ENCODE measurements around the gene VSIG10.
"Not testable (repeated sequence)": the region's sequence is repeated elsewhere in the genome, so short reads cannot be mapped to it uniquely, and the experiment has no call there.

Gene VSIG10

GRCh38 chr12:118032188-118032587, 71.6 kb downstream of the VSIG10 start:
- no peak for DNase-seq

- DNase-seq, result no peak
These were observed 74.6 kb downstream of the VSIG10 start for GRCh38 chr12:118029166-118029565.

GRCh38 chr12:118025168-118025567, 78.6 kb downstream of the VSIG10 start:
- DNase-seq, result no peak

GRCh38 chr12:118023301-118023860, 80.4 kb downstream of the VSIG10 start:
- DNase-seq, result no peak

DNA sequence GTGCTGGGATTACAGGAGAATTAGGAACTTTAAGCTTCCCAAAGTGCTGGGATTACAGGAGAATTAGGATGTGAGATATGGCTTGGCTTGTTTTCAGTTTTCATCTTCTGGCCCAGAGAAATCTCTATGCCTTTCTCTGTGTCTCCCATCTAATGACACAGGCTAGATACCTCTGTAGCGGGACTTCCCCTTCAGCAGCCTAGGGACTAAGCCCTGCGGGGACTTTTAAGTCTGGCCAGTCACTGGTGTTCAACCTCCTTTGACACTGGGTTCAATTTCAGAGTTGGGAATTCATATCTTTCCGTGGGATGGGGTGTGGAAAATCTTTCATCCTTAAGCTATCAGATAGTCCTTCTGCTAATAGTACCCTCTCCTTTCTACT, 81.1 kb downstream of the VSIG10 start:
- no peak for DNase-seq

DNA sequence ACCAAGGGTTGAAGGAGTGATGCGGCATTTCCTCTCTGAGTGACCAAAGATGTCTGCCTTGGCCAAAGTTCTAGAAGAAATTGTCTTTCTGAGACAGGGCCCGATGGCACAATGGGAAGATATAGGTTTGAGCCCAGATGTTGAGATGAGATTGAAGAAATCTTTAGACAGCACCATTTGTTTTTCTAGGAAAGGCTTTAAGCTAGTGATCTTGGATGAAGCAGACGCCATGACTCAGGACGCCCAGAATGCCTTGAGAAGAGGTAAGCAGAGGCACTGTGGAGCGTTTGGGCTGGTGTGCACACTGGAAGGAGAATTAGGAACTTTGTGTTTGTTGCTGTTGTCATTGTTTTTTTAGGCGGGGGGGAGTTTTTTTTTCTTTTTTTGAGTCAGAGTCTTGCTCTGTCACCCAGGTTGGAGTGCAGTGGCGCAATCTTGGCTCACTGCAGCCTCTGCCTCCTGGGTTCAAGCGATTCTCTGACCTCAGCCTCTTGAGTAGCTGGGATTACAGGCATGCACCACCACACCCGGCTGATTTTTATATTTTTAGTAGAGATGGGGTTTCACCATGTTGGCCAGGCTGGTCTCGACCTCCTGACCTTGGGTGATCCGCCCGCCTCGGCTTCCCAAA, 81.6 kb downstream of the VSIG10 start:
- DNase-seq, result not testable (repeated sequence)

DNA sequence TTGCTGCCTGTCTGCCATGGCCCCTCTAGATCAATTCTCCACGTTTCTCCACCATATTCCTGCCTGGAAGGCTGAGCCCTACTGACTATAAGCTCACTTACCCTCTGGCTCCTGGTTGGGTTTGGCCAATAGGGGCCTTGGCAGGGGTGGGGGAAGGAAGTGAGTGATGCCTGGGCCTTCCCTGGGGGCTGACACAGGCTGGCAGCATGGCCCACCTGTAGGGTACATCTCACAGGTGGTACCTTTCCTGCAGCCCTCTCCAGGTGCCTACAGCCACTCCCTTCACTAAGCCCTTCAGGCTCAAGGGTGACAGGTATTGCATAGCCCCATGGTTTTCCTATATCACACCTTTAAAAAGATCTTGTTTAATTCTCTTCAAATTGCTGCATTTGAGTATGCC, 83.8 kb downstream of the VSIG10 start:
- DNase-seq, result no peak

- DNase-seq, result no peak
These were observed 85.9 kb downstream of the VSIG10 start for GRCh38 chr12:118017926-118018325.

GRCh38 chr12:118016424-118017264, 87.2 kb downstream of the VSIG10 start, which contains the start of gene RFC5:
RFC5 (plus strand) TSS chr12:118016703; CDS start chr12:118016828, 125 bp downstream.
- DNase-seq, result peak; percentile 95 to 99

DNA sequence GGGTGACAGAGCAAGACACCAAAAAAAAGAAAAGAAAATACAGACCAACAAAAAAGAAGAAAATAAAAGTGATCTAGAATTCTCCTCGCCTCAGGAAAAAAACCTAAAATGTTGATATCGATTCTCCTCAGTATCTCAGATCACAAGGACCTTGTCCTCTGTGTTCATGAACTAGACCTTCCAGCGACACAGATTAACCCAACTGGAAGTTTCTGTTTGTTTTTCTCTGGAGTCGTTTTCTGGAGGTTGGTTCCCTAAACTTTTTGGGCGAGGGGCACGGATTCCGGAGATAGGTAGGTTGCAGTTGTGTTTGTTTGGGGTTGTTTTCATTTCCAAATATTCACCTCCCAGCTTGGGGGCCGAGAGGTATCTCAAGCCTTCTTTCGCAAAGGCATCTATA, 87.9 kb downstream of the VSIG10 start:
- DNase-seq, result peak in 1 of 2 donors; percentile 2

- DNase-seq, result no peak
These were observed 88.5 kb downstream of the VSIG10 start for GRCh38 chr12:118015306-118015705.

Measured in inflammatory macrophage treated with lipopolysaccharide for 1 hour (primary cell).